Stimulated activated CD8-positive, alpha-beta memory T cell treated with anti-CD3 and anti-CD28 coated beads, Interleukin-15, amount 100 ng/mL, for 1 hour (primary cell): ENCODE data around the gene PLXNB3.
"Not testable (repeated sequence)": the region's sequence is repeated elsewhere in the genome, so short reads cannot be mapped to it uniquely, and the experiment has no call there.

Experiments
- DNase-seq: peaks from one replicate; pipeline ENCODE4 v3.0.0-alpha.2; 2020; ENCODE audit warnings: low read depth

PLXNB3 gene

GRCh38 chrX:153763989-153764755 lies at the start of gene PLXNB3:
Gene PLXNB3 (plus strand): TSS chrX:153764249. CDS start chrX:153765536, 1,287 bp downstream.
- DNase-seq = peak; percentile 39

- DNase-seq = no peak
These were observed 49.8 kb upstream of the PLXNB3 start for GRCh38 chrX:153714256-153714655.

GRCh38 chrX:153717445-153717844 lies 46.6 kb upstream of the PLXNB3 start:
- no peak for DNase-seq

GRCh38 chrX:153719238-153719637 lies 44.8 kb upstream of the PLXNB3 start:
- DNase-seq = no peak

GRCh38 chrX:153719701-153720100 lies 44.3 kb upstream of the PLXNB3 start:
- no peak for DNase-seq

- DNase-seq = no peak
These were observed 41.2 kb upstream of the PLXNB3 start for GRCh38 chrX:153722704-153723350.

- peak; percentile 13 for DNase-seq
These were observed 40.4 kb upstream of the PLXNB3 start for GRCh38 chrX:153723351-153724251.

- peak; percentile 69 for DNase-seq
These were observed 39.6 kb upstream of the PLXNB3 start, which contains the start of the genes ABCD1 and BCAP31 for GRCh38 chrX:153724252-153725038. Gene ABCD1 (plus strand): TSS chrX:153724856. CDS start chrX:153725267, 411 bp downstream. Gene BCAP31 (minus strand): TSS chrX:153724387. CDS start chrX:153723244, 1,143 bp downstream.

- no peak for DNase-seq
These were observed 38.8 kb upstream of the PLXNB3 start for GRCh38 chrX:153725039-153725831.

GRCh38 chrX:153725832-153726285 lies 38.2 kb upstream of the PLXNB3 start:
- DNase-seq = no peak

- no peak for DNase-seq
These were observed 37.5 kb upstream of the PLXNB3 start for GRCh38 chrX:153726286-153727122.

GRCh38 chrX:153727123-153727931 lies 36.7 kb upstream of the PLXNB3 start:
- no peak for DNase-seq

GRCh38 chrX:153728095-153728494 lies 36.0 kb upstream of the PLXNB3 start:
- no peak for DNase-seq

GRCh38 chrX:153728951-153729631 lies 35.0 kb upstream of the PLXNB3 start:
- no peak for DNase-seq

GRCh38 chrX:153730115-153730514 lies 33.9 kb upstream of the PLXNB3 start:
- DNase-seq = not testable (repeated sequence)

- DNase-seq = no peak
These were observed 32.8 kb upstream of the PLXNB3 start for GRCh38 chrX:153731117-153731844.

GRCh38 chrX:153731845-153732215 lies 32.2 kb upstream of the PLXNB3 start:
- no peak for DNase-seq
